RWPE2 (cell line): ENCODE data around the gene ABCA7.

Experiments used
- ATAC-seq: fragments of 200-7000 bp; cut with Tn5 transposase; 3 replicates; pipeline ENCODE4 v1.9.1; 2021; ENCODE audit warnings: low read depth
- DNase-seq: peaks from one replicate; pipeline ENCODE4 v3.0.0-alpha.2; 2020; ENCODE audit warnings: low spot score
- H3K27ac ChIP-seq: fragments of 450-650 bp; 2 replicates; pipeline ENCODE4 v1.5.1; 2017; ENCODE audit warnings: mild to moderate bottlenecking; ENCODE audit not compliant: poor library complexity, severe bottlenecking
- H3K27me3 ChIP-seq: fragments of 250-450 bp; sonication (Bioruptor Pico); 2 replicates; pipeline ENCODE4 v1.5.1; 2021; ENCODE audit warnings: mild to moderate bottlenecking, moderate library complexity; ENCODE audit not compliant: insufficient read depth, poor library complexity, severe bottlenecking
- H3K36me3 ChIP-seq: fragments of 250-450 bp; sonication (Bioruptor Pico); 2 replicates; pipeline ENCODE4 v1.5.1; 2020; ENCODE audit warnings: low read depth, mild to moderate bottlenecking, moderate library complexity
- H3K4me1 ChIP-seq: fragments of 250-450 bp; sonication (Bioruptor Pico); 2 replicates; pipeline ENCODE4 v1.5.1; 2021; ENCODE audit warnings: mild to moderate bottlenecking, moderate library complexity; ENCODE audit not compliant: insufficient read depth, poor library complexity, severe bottlenecking
- H3K4me3 ChIP-seq: fragments of 250-450 bp; sonication (Bioruptor Pico); 2 replicates; pipeline ENCODE4 v1.5.1; 2021; ENCODE audit warnings: mild to moderate bottlenecking, moderate library complexity; ENCODE audit not compliant: severe bottlenecking
- H3K9me3 ChIP-seq: fragments of 250-450 bp; sonication (Bioruptor Pico); 2 replicates; pipeline ENCODE4 v1.5.1; 2021; ENCODE audit warnings: mild to moderate bottlenecking, moderate library complexity; ENCODE audit not compliant: severe bottlenecking
- TF ChIP-seq, protein P1 (sequence below): fragments of 450-650 bp; IDR thresholded peaks from one replicate; pipeline ENCODE4 v1.5.1; 2017; ENCODE audit warnings: mild to moderate bottlenecking, moderate library complexity; ENCODE audit not compliant: poor library complexity, severe bottlenecking

The ABCA7 gene

DNA sequence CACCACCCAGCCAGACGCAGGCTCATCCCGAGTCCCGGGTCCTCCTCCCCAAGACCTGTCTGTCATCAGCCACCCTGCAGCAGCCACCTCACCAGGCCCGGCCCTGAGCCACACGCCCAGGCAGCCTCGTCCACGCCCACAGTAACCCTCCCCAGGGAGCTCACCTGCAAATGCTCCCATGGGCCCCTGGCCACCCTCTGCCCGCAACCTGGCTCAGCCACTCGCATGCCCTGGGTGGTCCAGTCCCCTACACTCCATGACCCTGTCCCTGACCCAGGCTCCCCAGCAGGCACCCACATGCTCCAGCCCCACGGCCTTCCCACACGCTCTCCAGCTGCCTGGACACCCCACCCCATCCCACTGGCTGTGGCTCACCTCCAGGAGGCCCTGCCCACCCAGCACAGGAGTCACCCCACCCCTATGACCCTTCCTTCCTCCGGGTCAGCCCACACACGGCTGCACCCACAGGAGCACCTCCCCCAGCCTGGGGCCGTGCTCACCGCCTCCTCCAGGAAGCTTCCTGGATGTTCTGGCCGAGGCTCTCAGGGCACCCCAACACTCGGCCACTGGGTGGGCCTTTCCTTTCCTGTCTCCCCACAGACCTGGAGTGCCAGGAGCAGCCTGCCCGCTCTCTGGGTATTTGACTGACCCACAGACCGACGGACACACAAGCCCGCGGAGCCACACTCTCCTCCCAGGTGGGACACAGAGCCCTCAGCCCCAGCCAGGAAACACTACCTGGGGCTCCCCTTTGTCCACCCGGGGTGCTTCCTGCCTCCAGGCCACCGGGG is 22.6 kb upstream of the ABCA7 start:
- no peak for DNase-seq
- peak; percentile 63 for ATAC-seq
- peak overlapping the region; percentile 84 for H3K27ac ChIP-seq
- TF ChIP-seq, protein P1, sequence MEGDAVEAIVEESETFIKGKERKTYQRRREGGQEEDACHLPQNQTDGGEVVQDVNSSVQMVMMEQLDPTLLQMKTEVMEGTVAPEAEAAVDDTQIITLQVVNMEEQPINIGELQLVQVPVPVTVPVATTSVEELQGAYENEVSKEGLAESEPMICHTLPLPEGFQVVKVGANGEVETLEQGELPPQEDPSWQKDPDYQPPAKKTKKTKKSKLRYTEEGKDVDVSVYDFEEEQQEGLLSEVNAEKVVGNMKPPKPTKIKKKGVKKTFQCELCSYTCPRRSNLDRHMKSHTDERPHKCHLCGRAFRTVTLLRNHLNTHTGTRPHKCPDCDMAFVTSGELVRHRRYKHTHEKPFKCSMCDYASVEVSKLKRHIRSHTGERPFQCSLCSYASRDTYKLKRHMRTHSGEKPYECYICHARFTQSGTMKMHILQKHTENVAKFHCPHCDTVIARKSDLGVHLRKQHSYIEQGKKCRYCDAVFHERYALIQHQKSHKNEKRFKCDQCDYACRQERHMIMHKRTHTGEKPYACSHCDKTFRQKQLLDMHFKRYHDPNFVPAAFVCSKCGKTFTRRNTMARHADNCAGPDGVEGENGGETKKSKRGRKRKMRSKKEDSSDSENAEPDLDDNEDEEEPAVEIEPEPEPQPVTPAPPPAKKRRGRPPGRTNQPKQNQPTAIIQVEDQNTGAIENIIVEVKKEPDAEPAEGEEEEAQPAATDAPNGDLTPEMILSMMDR: no peak
- H3K27me3 ChIP-seq: no peaks in the 10 kb centered on the region
- peaks cover 18% of the 10 kb centered on the region for H3K36me3 ChIP-seq
- H3K4me3 ChIP-seq: peak overlapping the region; percentile 4
- no peaks in the 10 kb centered on the region for H3K9me3 ChIP-seq
- peaks cover 23% of the 10 kb centered on the region for H3K4me1 ChIP-seq

DNA sequence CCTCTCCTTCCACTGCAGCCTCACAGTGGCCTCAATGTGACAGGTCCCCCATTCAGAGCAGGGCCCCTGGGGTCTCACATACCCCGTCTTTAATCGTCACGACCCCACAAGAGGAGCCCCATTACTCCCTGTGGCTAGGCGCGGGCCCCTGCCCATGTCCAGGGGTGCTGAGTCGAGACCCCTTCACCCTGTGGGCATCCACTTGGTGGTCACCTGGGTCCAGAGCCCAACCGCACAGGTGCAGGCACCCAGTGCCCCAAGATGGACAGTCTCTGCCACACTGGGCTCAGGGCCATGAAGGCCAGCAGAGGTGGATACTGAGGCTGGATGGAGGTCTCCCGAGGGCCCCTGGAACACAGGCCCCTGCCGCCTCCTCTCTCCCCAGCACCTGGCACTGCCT is 22.0 kb upstream of the ABCA7 start:
- Histone ChIP-seq H3K27ac (peak overlapping the region; percentile 84), H3K27me3 (no peaks in the 10 kb centered on the region), H3K9me3 (no peaks in the 10 kb centered on the region), H3K36me3 (peaks cover 16% of the 10 kb centered on the region), H3K4me3 (no peak overlapping the region), H3K4me1 (peaks cover 23% of the 10 kb centered on the region)
- TF ChIP-seq, protein P1: no peak
- ATAC-seq (no peak), DNase-seq (no peak)

DNA sequence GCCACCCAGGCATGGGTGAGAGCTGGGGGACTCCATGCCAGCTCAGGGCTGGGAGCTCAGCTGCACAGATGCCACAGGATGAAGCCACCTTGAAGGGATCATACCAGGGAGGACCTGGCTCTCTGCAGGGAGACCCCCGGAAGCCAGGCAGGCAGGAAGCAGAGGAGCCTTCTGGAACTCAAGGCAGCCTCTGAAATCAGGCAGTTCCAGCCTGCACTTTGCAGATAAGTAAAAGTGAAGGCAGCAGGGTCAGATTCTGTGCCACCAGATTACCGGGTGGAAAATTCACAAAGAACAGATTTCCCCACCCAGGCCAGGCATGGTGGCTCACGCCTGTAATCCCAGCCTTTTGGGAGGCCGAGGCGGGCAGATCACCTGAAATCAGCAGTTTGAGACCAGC is 21.5 kb upstream of the ABCA7 start:
- no peak for DNase-seq
- TF ChIP-seq, protein P1: no peak
- peak overlapping the region; percentile 84 for H3K27ac ChIP-seq
- peaks cover 14% of the 10 kb centered on the region for H3K36me3 ChIP-seq
- H3K4me1 ChIP-seq: peaks cover 23% of the 10 kb centered on the region
- ATAC-seq: no peak
- H3K27me3 ChIP-seq: no peaks in the 10 kb centered on the region
- H3K9me3 ChIP-seq: no peaks in the 10 kb centered on the region
- no peak overlapping the region for H3K4me3 ChIP-seq

DNA sequence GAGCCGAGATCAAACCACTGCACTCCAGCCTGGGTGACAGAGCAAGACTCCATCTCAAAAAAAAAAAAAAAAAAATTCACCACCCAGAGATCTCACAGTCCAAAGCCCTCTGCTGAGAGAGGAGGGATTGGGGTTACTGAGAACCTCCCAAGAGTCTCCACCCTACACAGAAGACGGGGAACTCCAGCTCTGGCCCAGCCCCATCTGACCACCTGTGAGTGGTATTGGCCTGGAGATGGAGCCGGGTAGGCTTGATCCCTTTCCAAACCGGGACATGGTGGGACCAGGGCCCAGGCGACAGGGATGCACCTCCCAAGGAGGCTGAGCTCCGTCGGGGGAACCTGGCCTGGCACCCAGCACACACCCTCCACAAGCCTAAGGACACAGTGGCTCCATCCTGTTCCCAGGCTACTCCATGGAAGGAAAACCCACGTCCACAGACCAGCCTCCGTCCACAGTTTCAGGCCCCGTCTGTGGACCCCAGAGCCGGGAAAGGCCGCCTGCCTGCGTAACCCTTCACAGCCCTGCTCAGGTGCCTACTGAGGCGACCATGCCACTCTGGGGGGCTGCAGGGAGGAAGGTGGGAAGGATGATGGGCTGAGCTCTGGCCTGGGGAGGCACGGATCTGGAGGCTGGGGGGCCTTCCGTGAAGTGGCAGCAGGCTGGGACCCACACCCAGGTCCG is 20.8 kb upstream of the ABCA7 start:
- Histone ChIP-seq H3K27ac (peak overlapping the region; percentile 84), H3K4me3 (peak overlapping the region; percentile 62), H3K9me3 (no peaks in the 10 kb centered on the region), H3K36me3 (peaks cover 10% of the 10 kb centered on the region), H3K4me1 (peaks cover 23% of the 10 kb centered on the region), H3K27me3 (no peaks in the 10 kb centered on the region)
- no peak for ATAC-seq
- TF ChIP-seq, protein P1: no peak
- DNase-seq: no peak

DNA sequence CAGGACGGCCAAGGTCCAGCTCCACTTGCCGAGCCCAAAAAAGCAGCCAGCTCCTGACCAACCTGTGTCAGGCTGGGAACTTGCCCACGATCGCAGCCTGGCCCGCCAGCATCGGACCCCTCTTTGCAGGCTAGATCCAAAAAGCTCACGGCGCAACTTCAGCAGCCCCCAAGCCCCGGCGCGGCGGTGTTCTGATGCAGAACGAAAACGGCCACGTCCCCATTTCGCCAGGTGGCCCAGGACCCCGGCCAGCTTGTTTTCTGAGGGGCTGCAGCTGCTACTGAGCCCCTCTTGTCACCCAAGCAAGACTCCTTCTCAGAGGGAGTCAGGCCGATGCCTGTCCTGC is 20.3 kb upstream of the ABCA7 start:
- Histone ChIP-seq H3K4me3 (peak overlapping the region; percentile 62), H3K36me3 (peaks cover 5% of the 10 kb centered on the region), H3K27me3 (no peaks in the 10 kb centered on the region), H3K9me3 (no peaks in the 10 kb centered on the region), H3K27ac (peak overlapping the region; percentile 84), H3K4me1 (peaks cover 23% of the 10 kb centered on the region)
- DNase-seq (no peak), ATAC-seq (no peak)
- TF ChIP-seq, protein P1: no peak
